Embryonic facial prominence (tissue), 1 donor: ENCODE data around the gene ATG4B.

Experiments
- DNase-seq: peaks from one replicate; pipeline ENCODE4 v3.0.0-alpha.2; 2016; ENCODE audit errors: extremely low spot score

The ATG4B gene

DNA sequence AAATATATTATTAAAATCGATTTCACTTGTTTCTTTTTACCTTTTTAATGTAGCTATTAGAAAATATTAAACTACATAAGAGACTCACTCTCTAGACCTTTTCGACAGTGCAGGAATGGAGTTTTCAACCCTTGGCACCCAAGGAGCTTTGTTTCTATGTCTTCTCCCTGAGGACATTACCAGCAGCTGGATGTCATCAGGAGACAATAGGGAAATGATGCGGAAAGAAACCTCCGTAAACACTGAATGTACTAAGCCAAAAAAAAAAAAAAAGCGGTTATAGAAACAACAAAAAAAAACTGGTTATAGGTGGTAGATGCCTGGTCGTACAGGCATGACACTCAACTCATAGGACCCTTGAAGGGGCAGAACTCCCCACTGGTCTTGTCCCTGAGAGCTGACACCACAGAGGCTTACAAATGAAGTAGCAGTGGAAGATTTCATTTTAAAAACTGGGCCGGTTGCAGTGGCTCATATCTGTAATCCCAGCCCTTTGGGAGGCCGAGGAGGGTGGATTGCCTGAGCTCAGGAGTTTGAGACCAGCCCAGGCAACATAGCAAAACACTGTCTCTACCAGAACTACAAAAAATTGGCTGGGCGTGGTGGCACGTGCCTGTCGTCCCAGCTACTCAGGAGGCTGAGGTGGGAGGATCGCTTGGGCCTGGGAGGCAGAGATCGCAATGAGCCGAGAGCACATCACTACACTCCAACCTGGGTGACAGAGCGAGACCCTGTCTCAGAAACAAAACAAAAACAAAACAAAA is 24.3 kb upstream of the ATG4B start:
- no peak for DNase-seq

DNA sequence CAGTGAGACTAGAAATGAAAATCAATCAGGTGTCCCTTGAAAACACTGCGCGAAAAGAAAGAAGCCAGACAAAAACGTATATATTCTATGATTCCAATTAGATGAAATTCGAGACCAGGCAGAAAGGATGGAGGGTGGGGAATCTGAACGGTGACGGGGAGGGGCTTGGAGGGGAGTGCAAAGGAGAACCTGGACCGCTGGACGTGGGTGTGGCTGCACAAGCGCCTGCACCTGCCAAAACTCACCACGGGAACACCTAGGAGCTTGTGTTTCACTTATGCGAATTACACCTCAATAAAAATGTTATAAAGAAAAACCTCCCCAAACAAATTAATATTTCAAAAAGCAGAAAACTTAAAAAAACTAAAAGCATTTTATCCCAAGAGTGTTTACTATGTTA is 22.5 kb upstream of the ATG4B start:
- DNase-seq = no peak

DNA sequence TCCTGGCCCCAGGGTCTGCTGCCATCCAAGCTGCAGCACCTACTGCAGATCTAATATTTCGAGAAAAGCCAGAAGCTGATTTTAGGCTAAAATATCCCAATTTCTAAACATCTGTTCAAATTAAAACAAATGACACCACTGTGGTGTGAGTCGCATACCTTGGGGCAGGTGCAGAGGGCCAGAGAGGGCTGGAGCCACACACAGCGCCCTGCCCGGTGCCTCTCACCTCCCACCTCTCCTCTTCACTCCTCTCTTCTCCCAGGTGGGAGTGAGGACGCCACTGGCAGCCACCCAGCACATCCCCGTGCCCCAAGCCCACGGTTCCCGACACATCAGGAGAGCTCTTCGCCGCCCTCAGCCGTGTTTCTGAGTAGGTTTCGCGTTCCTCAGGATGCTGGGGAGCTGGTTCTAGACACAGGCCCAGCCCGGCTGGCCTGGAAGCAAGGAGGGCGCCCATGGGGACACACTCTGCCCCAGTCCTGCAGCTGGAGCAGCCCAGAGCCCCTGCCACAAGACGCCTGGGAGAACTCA is 21.9 kb upstream of the ATG4B start:
- DNase-seq = no peak

DNA sequence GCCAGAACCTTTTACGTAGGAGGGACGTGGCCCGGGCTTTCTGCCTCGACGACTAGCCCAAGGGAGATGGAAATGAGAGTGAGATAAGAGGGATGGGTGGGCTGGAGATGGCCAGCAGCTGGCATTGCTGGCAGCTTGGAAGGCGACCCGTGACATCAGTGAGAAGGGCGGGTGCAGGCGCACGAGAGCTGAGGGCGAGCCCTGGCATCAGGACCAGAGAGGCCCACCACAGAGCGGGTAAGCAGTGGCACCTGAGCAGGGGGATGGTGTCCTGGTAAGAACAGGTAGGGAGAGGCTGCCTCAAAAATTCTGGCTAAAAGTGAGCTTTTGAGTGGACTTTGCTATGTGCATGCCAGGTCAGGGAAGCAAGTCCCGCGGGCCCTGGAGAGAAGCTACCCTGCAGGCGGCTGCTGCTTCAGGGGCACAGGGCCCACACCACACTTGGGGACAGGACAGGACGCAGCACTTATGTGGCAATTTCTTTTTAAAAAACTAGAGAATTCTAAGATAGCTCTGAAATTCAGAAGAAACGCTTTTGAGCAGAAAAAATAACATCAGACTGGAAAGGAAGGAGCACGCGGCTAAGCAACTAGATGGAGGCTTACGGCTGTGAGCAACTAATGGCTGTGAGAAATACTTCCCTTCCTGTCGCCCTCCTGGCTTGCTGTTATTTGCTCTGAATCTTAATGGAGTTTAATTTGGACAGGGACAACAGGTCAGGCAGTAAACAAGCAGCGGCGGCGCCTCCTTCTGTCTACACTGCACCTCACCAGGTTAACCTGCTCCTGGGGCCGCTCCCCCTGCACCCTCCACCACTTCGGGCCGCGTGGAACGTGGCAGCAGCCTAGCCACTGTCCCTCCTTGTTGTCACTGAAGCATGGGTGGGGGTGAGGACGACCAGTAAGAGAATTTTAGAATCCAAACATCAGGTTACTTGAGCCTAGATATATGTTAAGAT is 21.0 kb upstream of the ATG4B start:
- no peak for DNase-seq

DNA sequence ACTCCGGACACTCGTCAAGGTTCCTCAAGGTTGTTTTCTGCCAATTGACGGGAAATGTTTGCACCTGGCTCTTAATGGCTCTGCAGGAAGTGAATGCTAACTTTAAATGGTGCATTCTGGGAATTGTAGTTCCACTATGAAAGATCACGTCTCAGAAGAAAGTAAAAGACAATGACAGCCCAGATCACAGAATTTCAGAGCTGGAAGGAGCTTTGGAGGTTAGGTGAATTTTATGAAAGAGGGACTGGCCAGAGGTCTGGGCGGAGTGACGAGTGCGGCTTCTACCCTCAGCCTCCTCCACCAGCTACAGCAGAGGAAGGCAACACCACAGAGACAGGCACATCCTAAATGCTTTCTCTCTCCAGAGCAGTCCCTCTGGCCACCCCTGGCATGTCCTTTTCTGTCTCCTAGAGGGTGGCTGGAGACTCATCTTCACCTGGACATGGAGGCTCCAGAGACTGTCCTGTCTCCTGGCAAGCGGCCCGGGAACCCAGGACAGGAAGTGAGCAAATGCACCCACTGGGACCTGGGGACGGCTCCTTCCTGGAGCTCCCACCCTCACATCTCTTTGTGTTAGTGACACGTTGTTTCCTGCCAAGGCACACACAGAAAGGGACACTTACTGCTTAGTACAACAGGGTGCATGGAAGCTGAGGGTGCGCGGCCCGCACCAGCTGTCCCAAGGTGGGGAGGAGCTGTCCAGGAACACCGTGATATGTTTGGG is 19.9 kb upstream of the ATG4B start:
- DNase-seq = no peak

DNA sequence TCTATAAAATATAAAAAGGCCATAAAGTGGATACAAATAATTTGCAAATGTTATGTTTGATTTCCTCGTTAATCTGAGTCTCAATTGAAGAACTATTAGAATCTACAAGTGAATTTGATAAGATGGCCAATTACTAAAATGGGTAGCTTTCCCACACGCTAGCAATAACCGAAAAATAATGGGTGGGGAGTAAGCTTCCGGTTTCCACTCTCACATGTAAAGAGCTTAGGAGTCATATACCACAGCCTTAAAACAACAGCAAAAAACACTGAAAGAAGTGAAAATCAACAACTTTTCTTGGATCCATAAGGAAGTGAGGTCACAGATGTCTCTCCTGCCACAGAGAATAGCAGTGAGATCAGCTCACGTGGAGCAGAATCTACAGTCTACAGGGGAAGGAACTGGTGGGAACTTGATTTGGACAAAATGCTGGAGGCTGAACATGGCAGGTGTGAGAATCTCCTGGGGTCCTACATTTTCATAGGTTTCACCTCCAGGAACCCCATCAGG is 19.1 kb upstream of the ATG4B start:
- no peak for DNase-seq

DNA sequence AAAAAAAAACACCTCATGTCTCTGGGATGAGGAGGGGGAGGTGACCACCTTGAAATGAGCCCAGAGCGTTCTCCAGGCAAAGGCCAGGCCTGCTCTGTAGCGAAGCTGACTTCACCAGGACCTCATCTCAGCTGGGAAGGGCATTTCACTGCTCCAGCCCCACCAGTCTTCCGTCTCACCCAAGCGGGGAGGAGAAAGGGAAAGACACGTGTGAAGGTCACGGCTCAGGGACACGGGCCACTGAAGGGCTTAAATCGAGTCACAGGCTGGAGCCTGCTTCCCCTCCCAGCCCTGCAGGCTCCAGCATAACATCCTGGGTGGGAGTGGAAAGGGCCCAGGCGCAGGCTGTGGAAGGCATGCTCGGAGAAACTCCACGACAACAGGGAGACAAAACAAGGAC is 18.7 kb upstream of the ATG4B start:
- DNase-seq = no peak

DNA sequence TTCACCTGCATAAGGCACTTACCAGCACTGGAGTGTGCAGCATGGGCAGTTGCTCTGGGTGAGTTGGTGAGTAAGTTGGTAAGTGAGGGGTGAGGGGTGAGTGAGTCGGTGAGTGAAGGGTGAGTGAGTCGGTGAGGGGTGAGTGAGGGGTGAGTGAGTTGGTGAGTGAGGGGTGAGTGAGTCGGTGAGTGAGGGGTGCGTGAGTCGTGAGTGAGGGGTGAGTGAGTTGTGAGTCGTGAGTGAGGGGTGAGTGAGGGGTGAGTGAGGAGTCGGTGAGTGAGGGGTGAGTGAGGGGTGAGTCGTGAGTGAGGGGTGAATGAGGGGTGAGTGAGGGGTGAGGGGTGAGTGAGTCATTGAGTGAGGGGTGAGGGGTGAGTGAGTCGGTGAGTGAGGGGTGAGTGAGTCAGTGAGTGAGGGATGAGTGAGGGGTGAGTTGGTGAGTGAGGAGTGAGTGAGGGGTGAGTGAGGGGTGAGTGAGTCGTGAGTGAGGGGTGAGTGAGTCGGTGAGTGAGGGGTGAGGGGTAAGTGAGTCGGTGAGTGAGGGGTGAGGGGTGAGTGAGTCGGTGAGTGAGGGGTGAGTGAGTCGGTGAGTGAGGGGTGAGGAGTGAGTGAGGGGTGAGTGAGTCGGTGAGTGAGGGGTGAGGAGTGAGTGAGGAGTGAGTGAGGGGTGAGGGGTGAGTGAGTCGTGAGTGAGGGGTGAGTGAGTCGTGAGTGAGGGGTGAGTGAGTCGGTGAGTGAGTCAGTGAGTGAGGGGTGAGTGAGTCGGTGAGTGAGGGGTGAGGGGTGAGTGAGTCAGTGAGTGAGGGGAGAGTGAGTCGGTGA is 17.7 kb upstream of the ATG4B start:
- DNase-seq = no peak

DNA sequence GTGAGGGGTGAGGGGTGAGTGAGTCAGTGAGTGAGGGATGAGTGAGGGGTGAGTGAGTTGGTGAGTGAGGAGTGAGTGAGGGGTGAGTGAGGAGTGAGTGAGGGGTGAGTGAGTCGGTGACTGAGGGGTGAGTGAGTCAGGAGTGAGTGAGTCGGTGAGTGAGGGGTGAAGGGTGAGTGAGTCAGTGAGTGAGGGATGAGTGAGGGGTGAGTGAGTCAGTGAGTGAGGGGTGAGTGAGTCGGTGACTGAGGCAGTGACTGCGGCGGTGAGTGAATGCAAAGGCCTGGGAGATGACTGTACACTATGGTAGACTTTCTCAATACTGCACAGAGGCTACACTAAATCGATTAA is 17.1 kb upstream of the ATG4B start:
- no peak for DNase-seq

DNA sequence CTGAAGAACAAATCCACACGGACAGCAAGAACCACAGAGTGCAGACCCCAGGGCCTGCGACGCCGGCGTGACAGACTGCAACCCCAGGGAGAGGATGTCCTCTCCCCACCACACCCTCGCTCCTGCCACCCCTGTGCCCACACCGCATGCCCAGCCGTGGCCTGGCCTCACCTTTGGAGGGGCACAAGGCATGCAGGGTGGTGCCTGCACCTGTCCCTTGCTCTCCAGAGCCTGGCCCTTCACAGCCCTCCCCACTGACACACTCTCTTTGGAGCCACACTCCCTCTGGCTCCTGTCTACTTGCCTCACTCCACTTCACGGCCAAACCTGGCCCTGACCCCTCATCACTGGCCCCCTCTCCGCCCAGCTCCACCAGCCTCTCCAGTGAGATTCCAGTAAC is 9.8 kb upstream of the ATG4B start:
- DNase-seq = no peak

DNA sequence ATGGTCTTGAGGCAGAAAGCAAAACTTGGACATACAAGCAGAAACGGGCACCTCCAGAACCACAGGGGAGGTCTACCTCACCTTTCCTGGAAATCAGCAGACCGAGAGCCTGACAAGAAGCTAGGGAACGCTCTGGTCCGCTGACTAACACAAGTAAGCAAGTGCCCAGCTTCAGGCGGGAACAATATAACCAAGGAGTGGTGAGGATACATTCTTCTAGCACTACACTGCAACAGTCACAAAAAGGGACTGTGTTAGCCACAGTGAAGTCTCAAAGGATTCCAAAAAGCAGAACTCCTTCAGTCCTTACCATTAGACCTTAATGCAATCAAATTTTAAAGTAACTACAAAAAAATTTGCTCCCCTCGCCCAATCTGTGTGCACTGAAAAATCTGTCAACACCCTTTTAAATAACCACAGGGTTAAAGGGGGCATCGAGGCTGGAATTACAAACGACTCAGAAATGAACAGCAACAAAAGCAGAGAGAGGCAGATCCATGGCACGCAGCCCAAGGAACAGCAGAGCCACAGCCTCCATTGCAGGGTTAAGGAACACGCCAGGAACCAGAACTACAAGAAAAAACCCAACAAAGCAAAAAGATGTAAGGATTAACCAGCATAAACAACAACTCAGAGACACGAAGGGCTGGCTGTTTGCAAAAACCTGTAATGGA is 7.6 kb upstream of the ATG4B start:
- no peak for DNase-seq

DNA sequence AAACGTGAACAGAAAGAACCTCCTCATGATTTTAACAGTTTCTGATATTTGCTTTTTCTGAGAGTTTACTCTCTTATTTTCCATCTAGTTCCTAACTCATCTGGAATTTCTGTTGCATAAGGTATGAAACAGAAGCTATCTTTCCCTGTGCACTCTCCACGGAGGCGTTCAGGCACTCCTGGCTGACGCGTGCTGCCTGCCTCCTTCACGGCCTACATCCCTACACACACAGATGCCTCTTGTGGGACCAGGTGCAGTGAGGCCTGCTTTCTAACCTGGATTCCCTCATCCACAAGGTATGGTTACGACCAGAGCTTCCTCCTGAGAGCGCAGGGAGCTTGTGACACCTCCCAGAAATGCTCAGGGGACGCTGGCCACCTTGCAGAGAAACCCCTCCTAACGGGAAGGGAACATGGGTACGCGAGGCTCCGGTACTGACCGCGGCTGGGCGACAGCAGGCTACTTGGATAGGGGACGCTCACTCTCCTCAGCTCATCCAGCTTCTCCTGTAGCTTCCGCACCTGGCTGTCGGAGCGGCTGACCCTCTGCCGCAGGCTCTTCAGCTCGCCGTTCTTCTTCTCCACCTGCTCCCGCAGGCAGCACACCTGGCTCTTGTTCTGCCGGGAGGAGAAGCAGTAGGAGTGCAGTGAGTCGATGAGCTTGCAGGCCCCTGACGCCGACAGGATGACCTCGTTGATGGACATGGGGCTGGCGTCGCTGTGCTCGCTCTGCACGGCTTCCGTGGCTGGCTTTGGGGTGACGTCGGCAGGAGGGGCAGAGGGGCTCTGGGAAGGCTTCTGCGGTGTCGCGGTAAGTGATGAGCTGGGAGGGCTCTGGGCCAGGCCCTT is 4.8 kb upstream of the ATG4B start:
- DNase-seq = no peak

DNA sequence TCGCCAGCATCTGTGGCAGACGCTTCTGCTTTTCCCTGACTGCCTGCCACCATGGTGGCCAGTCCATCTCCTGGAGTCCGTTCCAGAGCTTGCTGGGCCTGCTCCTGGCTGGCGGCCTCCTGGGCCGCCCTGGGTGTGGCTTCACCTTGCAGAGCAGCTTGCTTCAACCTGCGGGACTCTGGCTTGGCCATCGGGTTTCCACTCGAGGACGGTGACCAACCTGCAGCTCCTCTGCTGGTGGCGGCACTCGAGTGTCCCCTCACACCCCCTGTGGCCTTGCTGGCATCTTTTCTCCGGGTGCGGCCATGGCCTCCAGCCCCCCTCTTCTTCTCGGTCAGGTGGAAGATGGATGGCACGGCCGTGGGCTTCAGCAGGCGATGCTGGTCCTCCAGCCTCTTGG is 3.9 kb upstream of the ATG4B start:
- no peak for DNase-seq

DNA sequence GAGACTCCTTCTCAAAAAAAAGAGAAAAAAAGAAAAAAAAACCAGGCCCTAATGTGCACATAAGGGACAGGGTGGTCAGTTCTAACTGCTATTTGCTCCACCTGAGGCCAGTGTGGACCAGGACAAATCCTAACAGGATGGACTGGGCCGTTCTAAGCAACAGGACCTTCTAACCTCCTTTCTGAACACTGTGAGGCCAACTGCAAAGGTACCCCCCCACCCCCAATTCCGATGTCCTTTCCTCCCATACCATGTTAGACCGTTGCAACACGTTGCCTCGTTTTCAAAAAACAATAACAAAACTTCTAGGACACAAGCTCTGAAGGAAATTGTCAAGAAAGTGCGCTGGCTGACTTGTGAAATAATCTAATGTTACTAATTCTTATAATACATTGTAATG is 1.7 kb upstream of the ATG4B start:
- DNase-seq = no peak

DNA sequence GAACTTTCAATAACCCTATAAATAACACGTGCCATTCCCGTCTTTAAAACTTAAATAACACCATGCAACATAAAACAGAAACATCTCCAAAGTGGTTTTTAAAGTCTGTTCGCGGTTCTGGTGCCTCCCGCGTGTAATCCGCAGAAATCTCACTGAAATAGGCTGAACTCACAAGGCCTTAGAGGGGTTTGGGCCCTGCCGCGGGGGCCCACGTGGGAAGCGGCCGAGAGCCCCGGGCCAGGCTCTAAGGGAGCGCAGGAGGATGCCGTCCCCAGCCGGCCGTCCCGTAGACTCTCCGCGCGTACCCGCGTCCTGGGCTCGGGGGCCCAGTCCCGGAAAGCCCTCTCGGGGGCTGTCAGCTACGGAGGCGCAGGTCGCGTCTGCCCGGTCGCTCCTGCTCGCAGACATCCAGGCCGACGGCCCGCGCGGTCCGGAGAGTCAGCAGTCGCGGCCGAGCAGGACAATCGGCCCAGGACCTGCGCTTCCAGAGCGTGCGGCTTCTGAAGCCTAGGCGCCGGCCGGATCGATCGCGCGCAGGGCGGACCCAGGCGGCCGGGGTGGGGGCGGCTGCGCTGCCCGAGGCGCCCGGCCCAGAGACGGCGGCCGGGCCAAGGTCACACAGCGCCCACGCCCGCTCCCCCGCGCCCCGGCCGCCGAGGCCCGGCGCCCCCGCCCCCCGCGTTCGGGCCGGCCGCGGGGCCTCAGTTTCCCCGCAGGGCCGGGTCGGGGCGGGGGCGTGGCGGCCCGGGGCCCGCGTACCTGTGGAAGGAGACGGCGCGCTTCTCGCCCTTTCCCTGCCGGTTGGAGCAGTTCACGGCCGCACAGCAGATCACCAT is 1.1 kb upstream of the ATG4B start:
- no peak for DNase-seq

DNA sequence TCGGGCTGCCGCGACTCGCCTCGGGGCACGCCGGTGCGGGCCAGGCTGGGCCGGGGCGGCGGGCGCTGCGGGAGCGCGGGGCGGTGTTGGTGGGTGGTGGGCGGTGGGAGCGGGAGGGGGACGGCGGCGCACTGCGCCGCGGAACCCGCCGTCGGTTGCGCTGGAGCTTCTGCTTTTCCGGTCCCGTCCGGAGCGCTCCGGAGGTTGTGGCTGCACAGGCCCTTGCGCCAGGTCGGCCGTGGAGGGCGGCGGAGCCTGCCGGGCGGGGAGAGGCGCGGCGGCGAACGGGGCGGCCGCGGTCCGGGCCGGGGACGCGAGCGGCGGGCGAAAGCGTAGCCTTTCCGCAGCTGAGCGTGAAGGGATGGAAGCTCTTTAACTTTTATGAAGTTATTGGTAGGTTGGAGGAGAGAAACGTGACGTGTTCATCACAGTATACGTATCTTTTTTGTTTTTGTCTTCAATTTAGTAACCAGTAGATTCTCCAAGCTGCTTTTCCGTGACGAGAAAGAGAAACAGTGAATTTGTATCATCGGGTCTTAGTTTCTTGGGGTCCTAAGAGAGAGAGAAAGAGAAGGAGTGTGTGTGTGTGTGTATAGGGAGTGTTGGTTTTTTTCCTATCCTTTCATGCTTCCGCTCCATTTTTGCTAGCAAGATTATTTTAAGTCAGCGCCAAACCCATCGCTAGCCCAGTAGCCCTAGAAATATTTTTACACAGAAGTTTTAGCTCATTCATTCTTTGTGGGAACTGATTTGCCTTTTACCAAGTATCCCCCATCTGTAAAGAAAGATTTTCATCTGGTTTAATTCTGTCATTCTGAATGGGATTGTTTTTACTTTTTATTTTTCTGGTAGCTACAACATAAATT is 535 bp downstream of the ATG4B start:
- DNase-seq = no peak

DNA sequence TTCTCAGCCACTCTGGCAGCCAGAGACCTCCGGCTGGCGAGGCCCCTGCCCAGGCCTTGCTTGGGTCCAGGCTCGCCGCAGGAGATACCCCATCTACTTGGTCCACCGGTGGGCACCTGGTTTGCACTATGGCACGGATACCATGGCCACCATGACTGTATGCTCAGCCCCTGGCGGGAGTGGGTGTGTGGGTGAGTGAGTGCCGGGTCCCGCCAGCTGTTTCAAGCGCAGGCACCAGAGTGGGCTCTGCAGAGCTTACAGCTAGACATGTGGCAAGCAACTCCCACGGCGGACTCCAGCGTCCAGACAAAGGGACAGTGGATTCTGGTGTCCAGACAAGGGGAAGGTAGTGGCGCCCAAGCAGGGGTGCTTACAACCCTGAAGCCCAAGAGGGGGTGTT is 1.4 kb downstream of the ATG4B start:
- no peak for DNase-seq

DNA sequence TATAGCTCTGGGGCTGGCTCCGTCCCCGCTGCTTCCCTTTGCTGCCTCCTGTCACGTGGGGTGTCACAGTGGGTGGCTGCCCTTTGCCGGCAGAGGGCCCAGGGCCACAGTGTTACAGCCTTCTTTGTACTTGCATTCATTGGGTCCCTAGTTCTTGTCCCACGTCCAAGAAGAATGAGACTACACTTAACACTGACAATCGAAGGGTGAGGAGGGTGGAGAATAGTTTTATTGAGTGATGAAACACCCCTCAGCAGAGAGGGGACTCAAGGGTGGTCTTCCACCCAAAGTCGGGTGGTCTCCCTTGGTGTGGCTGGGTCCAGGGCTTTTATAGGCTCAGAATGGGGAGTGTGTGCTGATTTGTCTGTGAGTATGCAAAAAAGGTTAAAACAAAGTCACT is 1.9 kb downstream of the ATG4B start:
- no peak for DNase-seq
